Measurements from ENCODE around the gene EDC3.
"Not testable (repeated sequence)": the region's sequence is repeated elsewhere in the genome, so short reads cannot be mapped to it uniquely, and the experiment has no call there.

EDC3 gene

DNA sequence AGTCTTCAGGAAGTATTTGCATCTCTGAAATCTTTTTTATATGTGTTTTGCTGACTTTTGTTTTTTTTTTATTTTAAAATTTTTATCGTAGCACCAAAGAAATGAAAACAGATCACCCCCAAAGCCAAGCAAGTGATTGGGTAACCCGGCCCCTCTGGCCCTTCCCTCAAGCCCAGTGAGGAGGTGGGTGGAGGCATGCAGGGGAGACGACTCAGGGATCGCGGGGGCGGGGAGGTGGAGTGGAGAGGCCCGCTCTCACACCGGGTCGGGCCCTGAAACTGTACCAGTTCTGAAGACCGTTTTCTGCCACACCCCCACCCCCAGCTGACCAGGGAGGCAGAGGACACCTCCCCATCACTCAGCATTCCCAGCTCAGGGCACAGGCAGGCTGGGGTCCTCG lies 99.1 kb downstream of the EDC3 start:
- H3K27me3 ChIP-seq (ENCODE audit: control insufficient read depth, insufficient read depth, low read length); H3K9me3 ChIP-seq (ENCODE audit: control insufficient read depth, low read length); H3K4me3 ChIP-seq (ENCODE audit: low read length); H3K36me3 ChIP-seq (ENCODE audit: control insufficient read depth, insufficient read depth, low read length); H3K9ac ChIP-seq (ENCODE audit: low read length): not testable (repeated sequence)
- H3K4me1 ChIP-seq (ENCODE audit: control insufficient read depth, insufficient read depth, low read length): peaks cover 11% of the 10 kb centered on the region

- Histone ChIP-seq H3K9ac (ENCODE audit: low read length) (no peak overlapping the region), H3K4me1 (ENCODE audit: control insufficient read depth, insufficient read depth, low read length) (peaks cover 11% of the 10 kb centered on the region), H3K27me3 (ENCODE audit: control insufficient read depth, insufficient read depth, low read length) (no peaks in the 10 kb centered on the region), H3K36me3 (ENCODE audit: control insufficient read depth, insufficient read depth, low read length) (peaks cover 2% of the 10 kb centered on the region), H3K9me3 (ENCODE audit: control insufficient read depth, low read length) (no peaks in the 10 kb centered on the region), H3K4me3 (ENCODE audit: low read length) (no peak overlapping the region)
Observed at GRCh38 chr15:74595271-74595670, 100.6 kb downstream of the EDC3 start.

GRCh38 chr15:74594455-74594854 lies 101.4 kb downstream of the EDC3 start:
- no peak overlapping the region for H3K4me3 ChIP-seq (ENCODE audit: low read length)
- no peaks in the 10 kb centered on the region for H3K27me3 ChIP-seq (ENCODE audit: control insufficient read depth, insufficient read depth, low read length)
- H3K36me3 ChIP-seq (ENCODE audit: control insufficient read depth, insufficient read depth, low read length): peaks cover 4% of the 10 kb centered on the region

GRCh38 chr15:74593122-74593521 lies 102.7 kb downstream of the EDC3 start:
- Histone ChIP-seq H3K27me3 (ENCODE audit: control insufficient read depth, insufficient read depth, low read length) (no peaks in the 10 kb centered on the region), H3K9ac (ENCODE audit: low read length) (no peak overlapping the region), H3K9me3 (ENCODE audit: control insufficient read depth, low read length) (no peaks in the 10 kb centered on the region), H3K4me1 (ENCODE audit: control insufficient read depth, insufficient read depth, low read length) (no peaks in the 10 kb centered on the region), H3K4me3 (ENCODE audit: low read length) (no peak overlapping the region), H3K36me3 (ENCODE audit: control insufficient read depth, insufficient read depth, low read length) (peaks cover 4% of the 10 kb centered on the region)

More at GRCh38 chr15:74594455-74594854, 101.4 kb downstream of the EDC3 start:
- H3K4me1 ChIP-seq (ENCODE audit: control insufficient read depth, insufficient read depth, low read length): peaks cover 7% of the 10 kb centered on the region
- no peak overlapping the region for H3K9ac ChIP-seq (ENCODE audit: low read length)
- no peaks in the 10 kb centered on the region for H3K9me3 ChIP-seq (ENCODE audit: control insufficient read depth, low read length)

GRCh38 chr15:74592222-74592621 lies 103.6 kb downstream of the EDC3 start:
- Histone ChIP-seq H3K4me1 (ENCODE audit: control insufficient read depth, insufficient read depth, low read length) (no peaks in the 10 kb centered on the region), H3K27me3 (ENCODE audit: control insufficient read depth, insufficient read depth, low read length) (no peaks in the 10 kb centered on the region), H3K36me3 (ENCODE audit: control insufficient read depth, insufficient read depth, low read length) (peaks cover 4% of the 10 kb centered on the region), H3K9me3 (ENCODE audit: control insufficient read depth, low read length) (no peaks in the 10 kb centered on the region), H3K9ac (ENCODE audit: low read length) (no peak overlapping the region), H3K4me3 (ENCODE audit: low read length) (no peak overlapping the region)

DNA sequence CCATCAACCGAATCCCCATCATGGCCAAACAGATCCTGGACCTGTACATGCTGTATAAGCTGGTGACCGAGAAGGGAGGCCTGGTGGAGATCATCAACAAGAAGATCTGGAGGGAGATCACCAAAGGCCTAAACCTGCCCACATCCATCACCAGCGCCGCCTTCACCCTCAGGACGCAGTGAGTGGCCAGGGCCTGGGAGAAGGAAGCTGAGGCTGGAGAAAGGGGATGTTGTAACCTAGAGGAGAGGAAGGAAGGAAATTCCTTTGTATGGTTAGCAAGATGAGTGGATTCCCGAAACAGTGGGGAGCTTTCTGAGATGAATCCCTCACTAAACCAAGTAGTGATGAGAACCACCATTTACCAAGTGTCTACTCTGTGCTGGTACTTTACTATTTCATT lies 106.0 kb downstream of the EDC3 start:
- H3K4me3 ChIP-seq (ENCODE audit: low read length): no peak overlapping the region
- no peak overlapping the region for H3K9ac ChIP-seq (ENCODE audit: low read length)
- no peaks in the 10 kb centered on the region for H3K9me3 ChIP-seq (ENCODE audit: control insufficient read depth, low read length)
- H3K4me1 ChIP-seq (ENCODE audit: control insufficient read depth, insufficient read depth, low read length): no peaks in the 10 kb centered on the region
- peaks cover 4% of the 10 kb centered on the region for H3K36me3 ChIP-seq (ENCODE audit: control insufficient read depth, insufficient read depth, low read length)
- no peaks in the 10 kb centered on the region for H3K27me3 ChIP-seq (ENCODE audit: control insufficient read depth, insufficient read depth, low read length)

- H3K27me3 ChIP-seq (ENCODE audit: control insufficient read depth, insufficient read depth, low read length): no peaks in the 10 kb centered on the region
- H3K9me3 ChIP-seq (ENCODE audit: control insufficient read depth, low read length): no peaks in the 10 kb centered on the region
- no peak overlapping the region for H3K4me3 ChIP-seq (ENCODE audit: low read length)
- H3K4me1 ChIP-seq (ENCODE audit: control insufficient read depth, insufficient read depth, low read length): no peaks in the 10 kb centered on the region
- peaks cover 4% of the 10 kb centered on the region for H3K36me3 ChIP-seq (ENCODE audit: control insufficient read depth, insufficient read depth, low read length)
- no peak overlapping the region for H3K9ac ChIP-seq (ENCODE audit: low read length)
Observed at GRCh38 chr15:74585857-74586256, 110.0 kb downstream of the EDC3 start.

- peaks cover under 1% of the 10 kb centered on the region for H3K36me3 ChIP-seq (ENCODE audit: control insufficient read depth, insufficient read depth, low read length)
- no peaks in the 10 kb centered on the region for H3K9me3 ChIP-seq (ENCODE audit: control insufficient read depth, low read length)
- H3K4me3 ChIP-seq (ENCODE audit: low read length): no peak overlapping the region
- H3K9ac ChIP-seq (ENCODE audit: low read length): no peak overlapping the region
- H3K4me1 ChIP-seq (ENCODE audit: control insufficient read depth, insufficient read depth, low read length): no peaks in the 10 kb centered on the region
- H3K27me3 ChIP-seq (ENCODE audit: control insufficient read depth, insufficient read depth, low read length): no peaks in the 10 kb centered on the region
Observed at GRCh38 chr15:74585191-74585590, 110.6 kb downstream of the EDC3 start.

DNA sequence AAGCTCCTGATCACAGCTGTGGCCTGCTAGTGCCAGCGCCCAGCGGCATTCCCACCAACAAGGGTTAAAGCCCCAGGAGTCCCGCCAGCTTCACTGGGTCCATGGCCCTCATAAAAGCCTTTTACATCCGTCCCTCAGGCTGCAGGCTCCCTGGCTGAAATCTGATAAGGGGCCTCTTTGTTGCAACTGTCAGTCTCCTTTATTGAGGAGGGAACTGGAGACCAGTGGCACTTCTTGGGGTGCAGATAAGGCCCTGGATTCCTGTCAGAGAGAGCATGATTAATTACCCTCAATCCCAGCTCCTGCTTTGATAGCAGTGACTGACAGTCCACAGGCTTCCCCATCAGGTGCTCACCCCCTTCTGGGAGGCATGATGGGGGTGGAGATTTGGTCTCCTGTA lies 111.0 kb downstream of the EDC3 start:
- Histone ChIP-seq H3K4me3 (ENCODE audit: low read length) (no peak overlapping the region), H3K27me3 (ENCODE audit: control insufficient read depth, insufficient read depth, low read length) (no peaks in the 10 kb centered on the region), H3K9ac (ENCODE audit: low read length) (no peak overlapping the region), H3K36me3 (ENCODE audit: control insufficient read depth, insufficient read depth, low read length) (no peaks in the 10 kb centered on the region), H3K9me3 (ENCODE audit: control insufficient read depth, low read length) (no peaks in the 10 kb centered on the region), H3K4me1 (ENCODE audit: control insufficient read depth, insufficient read depth, low read length) (no peaks in the 10 kb centered on the region)

DNA sequence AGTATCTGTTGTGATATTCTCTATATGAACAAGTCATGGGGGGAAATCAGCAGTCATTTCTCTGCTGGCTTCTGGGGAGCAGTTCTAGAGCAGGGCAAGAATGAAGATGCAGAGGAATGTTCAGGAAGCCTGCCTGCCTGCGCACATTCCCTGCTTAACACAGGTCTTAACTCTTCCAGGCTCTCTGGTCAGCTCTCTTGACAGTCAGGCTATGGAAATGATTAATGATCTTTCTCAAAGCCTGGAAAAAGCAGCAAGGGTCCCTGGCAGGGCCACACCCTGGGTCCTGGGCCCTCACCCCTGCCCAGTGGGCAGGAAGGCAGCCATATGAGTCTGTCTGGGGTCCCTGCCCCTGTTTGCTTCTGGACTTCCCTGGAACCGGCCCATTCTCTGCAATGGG lies 111.6 kb downstream of the EDC3 start:
- Histone ChIP-seq H3K27me3 (ENCODE audit: control insufficient read depth, insufficient read depth, low read length) (no peaks in the 10 kb centered on the region), H3K36me3 (ENCODE audit: control insufficient read depth, insufficient read depth, low read length) (no peaks in the 10 kb centered on the region), H3K9ac (ENCODE audit: low read length) (no peak overlapping the region), H3K4me3 (ENCODE audit: low read length) (no peak overlapping the region), H3K4me1 (ENCODE audit: control insufficient read depth, insufficient read depth, low read length) (no peaks in the 10 kb centered on the region), H3K9me3 (ENCODE audit: control insufficient read depth, low read length) (no peaks in the 10 kb centered on the region)

Data from mucosa of stomach (tissue), 1 donor.